ENCODE results near the gene P2RX2. TPM values are rescaled to one million over a fixed set of nuclear protein-coding genes. Genes with fewer than 3 reads are reported as not detected.

Gene P2RX2
- total and polyA plus RNA-seq, 2 experiments from 2014 or later, result not detected

DNA sequence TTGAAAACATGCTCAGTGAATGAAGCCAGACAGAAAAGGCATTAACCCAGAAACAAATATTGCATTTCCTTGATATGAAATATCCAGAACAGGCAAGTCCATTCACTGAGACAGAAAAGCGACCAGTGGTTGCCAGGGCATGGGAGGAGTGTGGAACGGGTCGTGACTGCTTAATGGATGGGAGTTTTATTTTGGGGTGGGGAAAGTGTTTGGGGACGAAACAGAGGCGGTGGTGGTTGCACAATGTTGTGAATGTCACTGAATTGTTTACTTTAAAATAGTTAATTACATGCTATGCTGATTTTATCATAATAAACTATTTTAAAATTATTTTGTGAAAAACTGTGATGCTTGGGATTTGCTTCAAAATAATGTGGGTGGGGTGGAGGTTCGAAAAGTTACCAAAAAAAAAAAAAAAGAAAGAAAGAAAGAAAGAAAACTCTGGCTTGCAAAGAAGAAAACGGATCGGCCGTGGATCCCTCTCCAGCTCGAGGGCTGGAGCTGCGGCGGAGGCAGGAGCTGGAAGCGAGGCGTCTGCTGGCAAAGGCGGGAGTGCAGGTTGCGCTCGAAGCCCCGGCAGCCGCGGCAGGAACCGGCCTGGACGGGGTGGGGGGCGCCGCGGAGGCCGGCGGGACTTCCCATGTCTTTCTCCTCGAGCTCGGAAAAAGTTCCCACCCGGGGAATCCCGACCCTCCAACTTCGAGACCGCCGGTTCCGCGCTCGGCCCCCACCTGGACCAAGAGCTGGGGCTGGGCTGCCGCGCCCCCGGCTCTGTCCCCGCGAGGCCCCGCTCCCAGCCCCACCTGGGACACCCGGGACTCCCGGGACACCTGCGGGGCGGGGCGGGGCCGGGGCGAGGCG lies 524 bp upstream of the P2RX2 start:
- H3K9me3 ChIP-seq (ENCODE audit: low read depth), result peaks cover 5% of the 10 kb centered on the region
- TF ChIP-seq, protein P1, sequence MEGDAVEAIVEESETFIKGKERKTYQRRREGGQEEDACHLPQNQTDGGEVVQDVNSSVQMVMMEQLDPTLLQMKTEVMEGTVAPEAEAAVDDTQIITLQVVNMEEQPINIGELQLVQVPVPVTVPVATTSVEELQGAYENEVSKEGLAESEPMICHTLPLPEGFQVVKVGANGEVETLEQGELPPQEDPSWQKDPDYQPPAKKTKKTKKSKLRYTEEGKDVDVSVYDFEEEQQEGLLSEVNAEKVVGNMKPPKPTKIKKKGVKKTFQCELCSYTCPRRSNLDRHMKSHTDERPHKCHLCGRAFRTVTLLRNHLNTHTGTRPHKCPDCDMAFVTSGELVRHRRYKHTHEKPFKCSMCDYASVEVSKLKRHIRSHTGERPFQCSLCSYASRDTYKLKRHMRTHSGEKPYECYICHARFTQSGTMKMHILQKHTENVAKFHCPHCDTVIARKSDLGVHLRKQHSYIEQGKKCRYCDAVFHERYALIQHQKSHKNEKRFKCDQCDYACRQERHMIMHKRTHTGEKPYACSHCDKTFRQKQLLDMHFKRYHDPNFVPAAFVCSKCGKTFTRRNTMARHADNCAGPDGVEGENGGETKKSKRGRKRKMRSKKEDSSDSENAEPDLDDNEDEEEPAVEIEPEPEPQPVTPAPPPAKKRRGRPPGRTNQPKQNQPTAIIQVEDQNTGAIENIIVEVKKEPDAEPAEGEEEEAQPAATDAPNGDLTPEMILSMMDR (IDR thresholded peaks at IDR 0.05; ENCODE audit: poor library complexity), result no peak
- TF ChIP-seq EZH2phosphoT487 (IDR thresholded peaks at IDR 0.05; ENCODE audit: low read depth, severe bottlenecking, unreplicated experiment), result peak; percentile 30
- TF ChIP-seq EZH2 (IDR thresholded peaks at IDR 0.05; ENCODE audit: borderline replicate concordance), result peak; percentile 74
- H3K27me3 ChIP-seq, result peaks cover 47% of the 10 kb centered on the region
- no peaks in the 10 kb centered on the region for H3K36me3 ChIP-seq (replicated peaks; ENCODE audit: insufficient read depth, low read depth)
- H4K20me1 ChIP-seq (ENCODE audit: insufficient read depth, poor library complexity, severe bottlenecking), result no peaks in the 10 kb centered on the region
- H3K9me2 ChIP-seq (replicated peaks; ENCODE audit: insufficient read depth), result no peaks in the 10 kb centered on the region
- H2AFZ ChIP-seq, result no peak overlapping the region
- H3K4me2 ChIP-seq, result peak overlapping the region; percentile 85
- peaks cover 7% of the 10 kb centered on the region for H3K4me1 ChIP-seq (ENCODE audit: insufficient read depth)
- no peak overlapping the region for H3K27ac ChIP-seq
- no peaks in the 10 kb centered on the region for H3K79me2 ChIP-seq
- H3K4me3 ChIP-seq, result no peak overlapping the region
- no peak for DNase-seq (ENCODE audit: low spot score)
- 18% methylated on average over 27 of the region's 51 CpGs for WGBS (ENCODE audit: low lambda C conversion rate, missing lambda C conversion rate)

GRCh38 chr12:132619071-132619385 lies 452 bp downstream of the P2RX2 start:
- Histone ChIP-seq H3K4me1 (ENCODE audit: insufficient read depth) (peaks cover 7% of the 10 kb centered on the region), H4K20me1 (ENCODE audit: insufficient read depth, poor library complexity, severe bottlenecking) (no peaks in the 10 kb centered on the region), H3K27me3 (peaks cover 45% of the 10 kb centered on the region), H3K79me2 (no peaks in the 10 kb centered on the region), H3K9me2 (replicated peaks; ENCODE audit: insufficient read depth) (no peaks in the 10 kb centered on the region), H3K4me3 (no peak overlapping the region), H3K27ac (no peak overlapping the region), H3K9me3 (ENCODE audit: low read depth) (peaks cover 5% of the 10 kb centered on the region), H3K36me3 (replicated peaks; ENCODE audit: insufficient read depth, low read depth) (no peaks in the 10 kb centered on the region), H3K4me2 (peak overlapping the region; percentile 85), H2AFZ (no peak overlapping the region)
- TF ChIP-seq, protein P1 (IDR thresholded peaks at IDR 0.05; ENCODE audit: poor library complexity), result no peak
- no peak for TF ChIP-seq EZH2 (IDR thresholded peaks at IDR 0.05; ENCODE audit: borderline replicate concordance)
- TF ChIP-seq EZH2phosphoT487 (IDR thresholded peaks at IDR 0.05; ENCODE audit: low read depth, severe bottlenecking, unreplicated experiment), result no peak
- WGBS (ENCODE audit: low lambda C conversion rate, missing lambda C conversion rate), result 67% methylated on average over 1 of the region's 28 CpGs
- DNase-seq (ENCODE audit: low spot score), result no peak

DNA sequence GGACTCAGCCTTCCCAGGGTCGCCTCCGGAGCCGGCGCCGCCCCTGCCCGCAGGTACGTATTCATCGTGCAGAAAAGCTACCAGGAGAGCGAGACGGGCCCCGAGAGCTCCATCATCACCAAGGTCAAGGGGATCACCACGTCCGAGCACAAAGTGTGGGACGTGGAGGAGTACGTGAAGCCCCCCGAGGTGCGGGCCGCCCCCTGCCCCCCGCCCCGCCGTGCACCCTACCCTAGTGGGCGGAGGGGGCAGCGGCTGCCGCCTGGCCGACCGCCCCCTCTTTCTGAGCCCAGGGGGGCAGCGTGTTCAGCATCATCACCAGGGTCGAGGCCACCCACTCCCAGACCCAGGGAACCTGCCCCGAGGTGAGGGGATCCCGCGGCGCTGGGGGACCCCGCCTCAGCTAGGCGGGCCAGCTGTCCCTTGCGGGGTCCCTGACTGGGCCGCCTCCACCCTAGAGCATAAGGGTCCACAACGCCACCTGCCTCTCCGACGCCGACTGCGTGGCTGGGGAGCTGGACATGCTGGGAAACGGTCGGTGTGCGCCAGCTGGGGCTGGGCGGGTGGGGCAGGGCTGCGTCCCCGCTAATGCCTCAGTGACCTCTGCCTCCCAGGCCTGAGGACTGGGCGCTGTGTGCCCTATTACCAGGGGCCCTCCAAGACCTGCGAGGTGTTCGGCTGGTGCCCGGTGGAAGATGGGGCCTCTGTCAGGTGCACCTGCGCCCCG lies 973 bp downstream of the P2RX2 start:
- DNase-seq (ENCODE audit: low spot score), result no peak
- H4K20me1 ChIP-seq (ENCODE audit: insufficient read depth, poor library complexity, severe bottlenecking), result no peaks in the 10 kb centered on the region
- H3K9me3 ChIP-seq (ENCODE audit: low read depth), result peaks cover 5% of the 10 kb centered on the region
- H3K27ac ChIP-seq, result no peak overlapping the region
- no peak overlapping the region for H2AFZ ChIP-seq
- peaks cover 45% of the 10 kb centered on the region for H3K27me3 ChIP-seq
- H3K4me2 ChIP-seq, result no peak overlapping the region
- TF ChIP-seq EZH2phosphoT487 (IDR thresholded peaks at IDR 0.05; ENCODE audit: low read depth, severe bottlenecking, unreplicated experiment) (no peak), EZH2 (IDR thresholded peaks at IDR 0.05; ENCODE audit: borderline replicate concordance) (peak; percentile 51)
- TF ChIP-seq, protein P1 (IDR thresholded peaks at IDR 0.05; ENCODE audit: poor library complexity), result no peak
- no peak overlapping the region for H3K4me3 ChIP-seq
- WGBS (ENCODE audit: low lambda C conversion rate, missing lambda C conversion rate), result 64% methylated on average over 24 of the region's 53 CpGs
- H3K9me2 ChIP-seq (replicated peaks; ENCODE audit: insufficient read depth), result no peaks in the 10 kb centered on the region
- H3K4me1 ChIP-seq (ENCODE audit: insufficient read depth), result peaks cover 7% of the 10 kb centered on the region
- no peaks in the 10 kb centered on the region for H3K36me3 ChIP-seq (replicated peaks; ENCODE audit: insufficient read depth, low read depth)
- no peaks in the 10 kb centered on the region for H3K79me2 ChIP-seq

Data from hepatocyte (in vitro differentiated cells).